ENCODE measurements around the gene HPSE2.

Gene HPSE2

DNA sequence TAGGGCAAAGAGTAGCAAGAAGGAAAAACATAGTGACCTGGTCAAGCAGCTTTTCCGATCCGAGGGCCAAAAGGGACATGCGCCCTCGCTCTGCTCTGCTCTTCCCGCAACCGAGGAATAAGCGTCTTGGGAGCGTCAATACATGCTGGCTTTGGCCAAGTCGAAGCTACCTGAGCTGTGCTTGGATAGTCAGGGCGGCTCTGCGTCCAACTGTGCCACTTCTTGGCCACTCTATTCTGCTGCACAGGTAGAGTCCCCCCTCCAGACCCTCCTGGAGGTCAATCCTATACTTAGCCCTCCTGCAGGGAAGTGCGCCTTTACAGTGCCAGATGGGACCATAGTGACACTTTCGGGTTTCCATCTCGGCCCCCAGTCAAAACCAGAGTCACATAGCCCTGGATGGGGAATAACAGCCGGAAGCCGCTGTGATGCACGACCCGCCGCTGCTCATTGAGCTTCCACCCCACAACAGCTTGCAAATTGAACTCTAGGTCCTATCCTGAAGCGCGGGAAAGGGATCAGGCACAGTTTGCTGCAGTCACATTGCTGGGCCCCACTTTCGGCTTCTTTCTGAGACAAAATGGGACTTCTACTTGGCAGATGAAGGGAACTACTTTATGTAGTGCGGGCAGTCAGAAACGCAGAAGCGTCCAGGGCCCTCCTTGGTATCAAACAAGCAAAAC lies 1.1 kb upstream of the HPSE2 start:
- no peak for DNase-seq (ENCODE audit: low read depth, low spot score)
- TF ChIP-seq, protein P1, sequence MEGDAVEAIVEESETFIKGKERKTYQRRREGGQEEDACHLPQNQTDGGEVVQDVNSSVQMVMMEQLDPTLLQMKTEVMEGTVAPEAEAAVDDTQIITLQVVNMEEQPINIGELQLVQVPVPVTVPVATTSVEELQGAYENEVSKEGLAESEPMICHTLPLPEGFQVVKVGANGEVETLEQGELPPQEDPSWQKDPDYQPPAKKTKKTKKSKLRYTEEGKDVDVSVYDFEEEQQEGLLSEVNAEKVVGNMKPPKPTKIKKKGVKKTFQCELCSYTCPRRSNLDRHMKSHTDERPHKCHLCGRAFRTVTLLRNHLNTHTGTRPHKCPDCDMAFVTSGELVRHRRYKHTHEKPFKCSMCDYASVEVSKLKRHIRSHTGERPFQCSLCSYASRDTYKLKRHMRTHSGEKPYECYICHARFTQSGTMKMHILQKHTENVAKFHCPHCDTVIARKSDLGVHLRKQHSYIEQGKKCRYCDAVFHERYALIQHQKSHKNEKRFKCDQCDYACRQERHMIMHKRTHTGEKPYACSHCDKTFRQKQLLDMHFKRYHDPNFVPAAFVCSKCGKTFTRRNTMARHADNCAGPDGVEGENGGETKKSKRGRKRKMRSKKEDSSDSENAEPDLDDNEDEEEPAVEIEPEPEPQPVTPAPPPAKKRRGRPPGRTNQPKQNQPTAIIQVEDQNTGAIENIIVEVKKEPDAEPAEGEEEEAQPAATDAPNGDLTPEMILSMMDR (IDR thresholded peaks at IDR 0.05; ENCODE audit: low read depth, low read length): no peak
- in situ Hi-C loops (cut with HindIII; ENCODE audit: low sequenced_read_pairs): no loop called here
- no peak overlapping the region for H3K4me3 ChIP-seq (ENCODE audit: low read depth, low read length)

DNA sequence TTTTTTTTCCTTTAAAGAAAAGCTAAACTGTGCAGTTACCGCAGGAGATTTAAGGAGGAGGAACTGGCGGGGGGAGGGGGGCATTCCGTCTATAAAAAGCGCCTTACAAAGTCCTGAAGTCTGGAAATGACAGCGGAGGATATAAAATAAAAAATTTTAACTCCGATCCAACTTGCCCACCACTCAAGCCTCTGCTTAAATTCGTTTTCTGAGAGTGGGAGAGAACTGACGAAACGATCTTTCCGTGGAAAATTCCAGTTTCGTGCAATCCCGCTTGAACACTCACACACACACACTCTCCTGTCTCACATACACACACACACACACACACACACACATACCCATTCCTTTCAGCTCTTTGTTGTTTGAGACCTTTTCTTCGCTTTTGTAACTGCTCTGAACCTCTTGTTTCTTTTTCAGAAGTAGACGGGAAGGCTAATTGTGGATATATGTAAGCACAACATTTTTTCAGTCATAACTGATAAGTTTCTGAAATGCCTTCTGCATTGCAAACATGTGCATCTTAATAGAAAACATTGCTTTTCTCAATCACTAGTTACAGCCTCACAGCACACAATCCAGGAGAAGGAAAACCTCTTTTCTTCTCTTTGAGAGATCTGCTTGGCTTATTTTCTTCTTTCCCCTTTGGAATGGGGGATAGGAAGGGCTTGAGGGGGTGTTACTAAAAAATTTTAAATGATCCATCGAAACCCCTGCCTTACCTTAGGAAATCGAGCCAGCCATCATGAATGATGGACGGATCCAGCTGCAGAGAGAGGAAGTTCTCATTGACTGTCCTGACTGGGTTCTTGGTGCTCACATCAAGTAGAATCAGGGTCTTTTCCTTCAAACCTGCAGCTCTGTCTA lies 628 bp downstream of the HPSE2 start:
- DNase-seq (ENCODE audit: low read depth, low spot score): peak; percentile 3
- in situ Hi-C loops (cut with HindIII; ENCODE audit: low sequenced_read_pairs): no loop called here
- H3K4me3 ChIP-seq (ENCODE audit: low read depth, low read length): no peak overlapping the region
- TF ChIP-seq, protein P1 (IDR thresholded peaks at IDR 0.05; ENCODE audit: low read depth, low read length): no peak

DNA sequence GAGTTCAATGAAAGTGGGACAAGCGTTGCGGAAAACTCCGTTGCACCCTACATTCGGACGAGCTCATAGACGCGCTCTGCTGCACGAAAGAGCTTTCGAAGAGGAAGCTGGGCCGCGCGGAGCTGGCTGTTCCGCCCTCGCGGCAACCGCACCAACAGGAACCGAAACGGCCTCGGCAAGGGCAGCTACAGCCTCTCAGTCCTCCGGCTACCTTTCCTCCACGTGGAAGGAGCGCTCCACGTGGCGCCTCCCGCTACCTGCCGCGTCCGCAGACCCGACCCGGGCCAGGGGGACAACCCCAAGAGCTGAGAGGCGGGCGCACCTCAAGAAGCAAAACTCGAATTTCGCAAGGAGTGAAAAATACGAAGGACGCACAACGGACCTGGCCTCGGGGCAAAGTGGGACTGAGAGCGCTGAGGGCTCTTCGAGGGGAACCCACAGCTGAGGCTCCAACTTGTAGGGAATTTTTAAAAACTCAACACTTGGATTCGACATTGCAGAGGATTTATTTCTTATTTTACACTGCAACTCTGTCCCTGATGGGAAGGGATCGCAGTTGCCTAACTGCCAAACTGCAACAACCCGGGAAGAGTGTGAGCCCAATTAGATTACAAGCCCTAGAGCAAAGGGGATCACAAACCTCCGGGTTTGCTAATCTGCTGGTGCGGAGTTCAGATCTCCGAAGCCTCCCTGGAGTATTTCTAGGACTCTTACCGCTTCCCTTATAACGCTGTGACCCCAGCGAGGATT lies 1.4 kb downstream of the HPSE2 start:
- TF ChIP-seq, protein P1 (IDR thresholded peaks at IDR 0.05; ENCODE audit: low read depth, low read length): no peak
- DNase-seq (ENCODE audit: low read depth, low spot score): peak; percentile 22
- H3K4me3 ChIP-seq (ENCODE audit: low read depth, low read length): peak overlapping the region; percentile 19
- in situ Hi-C loops (cut with HindIII; ENCODE audit: low sequenced_read_pairs): no loop called here

DNA sequence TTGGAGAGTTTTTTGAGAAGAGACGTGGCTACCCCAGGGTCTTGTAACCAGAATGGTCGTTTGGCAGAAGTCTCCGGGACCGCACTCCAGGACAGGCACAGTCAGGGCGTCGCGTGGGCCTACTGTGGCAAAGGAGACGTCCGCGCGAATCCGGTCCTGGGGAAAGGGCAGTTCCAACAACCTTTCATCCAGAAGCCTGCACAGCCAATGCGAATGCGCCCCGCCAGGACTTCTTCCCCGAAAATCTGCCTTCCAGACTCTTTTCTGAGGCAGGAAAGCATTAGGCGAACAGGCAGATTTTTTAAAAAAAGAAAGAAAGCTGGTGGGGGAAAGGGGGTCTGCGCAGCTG lies 2.0 kb downstream of the HPSE2 start:
- TF ChIP-seq, protein P1 (IDR thresholded peaks at IDR 0.05; ENCODE audit: low read depth, low read length): no peak
- in situ Hi-C loops (cut with HindIII; ENCODE audit: low sequenced_read_pairs): no loop called here
- H3K4me3 ChIP-seq (ENCODE audit: low read depth, low read length): peak overlapping the region; percentile 19
- DNase-seq (ENCODE audit: low read depth, low spot score): no peak

DNA sequence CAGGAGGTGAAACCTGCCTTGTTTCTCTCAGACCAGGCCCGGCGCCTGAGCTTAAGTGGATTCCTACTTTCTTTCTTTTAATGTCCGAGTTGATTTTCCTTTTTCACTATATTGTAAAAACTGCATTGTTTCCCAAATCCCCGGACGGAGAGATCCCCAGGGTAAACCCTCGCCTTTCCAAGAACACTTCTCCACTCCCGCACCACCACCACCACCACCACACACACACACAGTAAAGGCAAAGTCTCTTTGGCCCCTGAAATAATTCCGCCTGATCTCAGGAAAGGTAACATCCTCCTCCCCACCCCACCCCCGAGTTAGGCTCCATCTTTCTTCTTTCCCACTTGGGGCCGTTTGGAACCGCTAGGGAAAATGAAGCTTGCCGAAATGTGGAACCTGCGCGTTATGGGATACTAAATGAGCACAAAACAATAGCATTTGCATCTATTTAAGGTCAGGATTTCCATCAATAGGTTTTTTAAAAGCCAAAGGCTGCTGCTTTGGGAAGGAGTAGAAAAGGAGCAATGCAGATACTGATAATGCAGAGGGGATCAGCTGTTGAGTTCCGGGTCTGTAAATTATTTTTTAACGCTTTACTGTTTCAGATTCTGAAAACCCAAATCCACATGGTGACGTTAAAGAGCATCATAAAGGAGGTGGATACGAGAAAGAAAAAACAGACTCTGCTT lies 2.5 kb downstream of the HPSE2 start:
- H3K4me3 ChIP-seq (ENCODE audit: low read depth, low read length): no peak overlapping the region
- TF ChIP-seq, protein P1 (IDR thresholded peaks at IDR 0.05; ENCODE audit: low read depth, low read length): no peak
- no peak for DNase-seq (ENCODE audit: low read depth, low spot score)
- in situ Hi-C loops (cut with HindIII; ENCODE audit: low sequenced_read_pairs): no loop called here
